Measurements from ENCODE around the gene CADM1.
A peak's percentile ranks its signal among the peaks of the same experiment; 100 is the strongest.

CADM1 gene

GRCh38 chr11:115506954-115507675, 2.9 kb upstream of the CADM1 start:
- no peak for DNase-seq

- DNase-seq, result no peak
These were observed 960 bp upstream of the CADM1 start for GRCh38 chr11:115505175-115505574.

GRCh38 chr11:115503886-115504275, 334 bp downstream of the CADM1 start:
- no peak for DNase-seq

GRCh38 chr11:115503083-115503885, 931 bp downstream of the CADM1 start:
- peak; percentile 75 for DNase-seq

- DNase-seq, result no peak
These were observed 1.6 kb downstream of the CADM1 start for GRCh38 chr11:115502636-115503082.

GRCh38 chr11:115501893-115502589, 2.2 kb downstream of the CADM1 start:
- peak; percentile 68 for DNase-seq

GRCh38 chr11:115501502-115501892, 2.7 kb downstream of the CADM1 start:
- DNase-seq, result no peak

GRCh38 chr11:115500547-115501501, 3.4 kb downstream of the CADM1 start:
- no peak for DNase-seq

- DNase-seq, result no peak
These were observed 4.3 kb downstream of the CADM1 start for GRCh38 chr11:115499891-115500290.

GRCh38 chr11:115499241-115499799, 4.9 kb downstream of the CADM1 start:
- DNase-seq, result no peak

- DNase-seq, result no peak
These were observed 5.9 kb downstream of the CADM1 start for GRCh38 chr11:115498354-115498753.

GRCh38 chr11:115497303-115497702, 6.9 kb downstream of the CADM1 start:
- DNase-seq, result no peak

GRCh38 chr11:115496892-115497291, 7.3 kb downstream of the CADM1 start:
- no peak for DNase-seq

- DNase-seq, result no peak
These were observed 10.3 kb downstream of the CADM1 start for GRCh38 chr11:115493905-115494304.

GRCh38 chr11:115493488-115493887, 10.7 kb downstream of the CADM1 start:
- no peak for DNase-seq

GRCh38 chr11:115489466-115489865, 14.7 kb downstream of the CADM1 start:
- DNase-seq, result no peak

GRCh38 chr11:115488945-115489344, 15.3 kb downstream of the CADM1 start:
- no peak for DNase-seq

- no peak for DNase-seq
These were observed 22.7 kb downstream of the CADM1 start for GRCh38 chr11:115481528-115481927.

GRCh38 chr11:115480611-115481010, 23.6 kb downstream of the CADM1 start:
- DNase-seq, result no peak

GRCh38 chr11:115477410-115477809, 26.8 kb downstream of the CADM1 start:
- DNase-seq, result no peak

GRCh38 chr11:115476463-115477286, 27.5 kb downstream of the CADM1 start:
- no peak for DNase-seq
